HG03103 (cell line): Measurements from ENCODE around the gene TTN.
A peak's percentile ranks its signal among the peaks of the same experiment; 100 is the strongest.

Source experiments
- ATAC-seq: cut with Tn5 transposase; IDR thresholded peaks from one replicate; pipeline ENCODE4 v1.9.1; 2021; ENCODE audit warnings: low read depth; ENCODE audit not compliant: unreplicated experiment

Gene TTN

DNA sequence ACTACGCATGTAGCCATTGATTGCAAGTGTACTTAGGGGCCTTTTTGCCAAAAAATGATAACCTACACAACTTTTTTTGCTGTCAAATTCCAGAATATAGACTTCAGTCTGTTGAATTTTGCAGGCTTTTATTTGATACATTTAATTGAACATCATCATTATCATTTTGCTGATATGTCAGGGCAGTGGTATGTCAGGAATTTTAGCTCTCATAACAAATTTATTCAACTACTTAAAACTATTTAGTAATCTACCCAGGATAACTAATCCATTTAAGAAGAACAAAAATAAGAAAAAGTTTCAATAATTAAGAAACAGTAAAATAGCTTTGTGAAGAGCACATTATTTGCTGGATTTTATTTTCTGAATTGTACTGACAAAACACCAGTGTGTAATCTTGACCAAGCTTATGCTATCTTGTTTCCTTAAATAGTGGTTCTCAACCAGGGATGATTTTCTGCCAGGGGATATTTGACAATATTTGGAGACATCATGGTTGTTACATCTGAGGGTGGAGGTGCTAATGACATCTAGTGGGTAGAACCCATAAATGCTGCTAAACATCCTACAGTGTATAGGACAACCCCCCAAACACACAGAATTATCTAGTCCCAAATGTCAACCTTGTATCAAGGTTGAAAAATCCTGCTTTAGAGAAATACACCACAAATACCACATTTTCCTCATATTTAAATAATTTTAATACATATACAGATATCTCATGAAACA lies 12.1 kb upstream of the TTN start:
- no peak for ATAC-seq

DNA sequence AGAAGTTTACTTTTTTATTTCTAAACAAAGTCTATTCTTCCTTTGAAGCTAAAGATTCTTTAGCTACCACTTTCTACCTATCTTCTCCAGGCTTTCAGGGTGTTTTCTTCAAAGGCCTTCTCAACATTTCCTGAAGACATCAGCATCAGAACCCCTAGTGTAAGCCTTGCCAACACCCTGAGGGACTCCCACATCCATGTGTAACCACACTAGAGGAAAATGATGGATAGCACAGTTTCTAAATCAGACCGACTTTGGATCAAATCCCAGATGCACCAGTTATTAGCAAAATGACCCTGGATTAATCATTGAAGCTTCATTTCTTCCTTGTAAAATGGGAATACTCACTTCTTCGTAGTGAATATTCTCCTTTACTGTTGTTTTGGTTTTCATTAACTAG lies 4.7 kb upstream of the TTN start:
- ATAC-seq = no peak

DNA sequence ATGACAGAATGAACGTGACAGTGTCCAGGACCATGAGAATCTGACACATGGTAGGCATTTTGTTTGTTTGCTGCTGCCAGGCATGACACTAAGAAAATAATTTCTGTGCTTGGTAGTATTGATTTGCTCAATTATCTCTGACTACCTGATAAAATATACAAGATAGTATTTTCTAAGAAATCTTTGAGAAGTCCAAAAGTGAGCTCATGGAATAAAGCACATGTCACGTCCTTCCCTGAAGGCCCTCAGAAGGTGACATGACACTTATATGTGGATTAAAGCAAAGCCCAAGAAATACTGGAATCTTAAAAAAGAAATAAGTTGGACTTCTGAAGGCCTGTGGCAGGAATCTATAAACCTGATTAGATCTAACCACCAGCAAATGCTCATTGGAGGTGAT lies 3.8 kb upstream of the TTN start:
- no peak for ATAC-seq

DNA sequence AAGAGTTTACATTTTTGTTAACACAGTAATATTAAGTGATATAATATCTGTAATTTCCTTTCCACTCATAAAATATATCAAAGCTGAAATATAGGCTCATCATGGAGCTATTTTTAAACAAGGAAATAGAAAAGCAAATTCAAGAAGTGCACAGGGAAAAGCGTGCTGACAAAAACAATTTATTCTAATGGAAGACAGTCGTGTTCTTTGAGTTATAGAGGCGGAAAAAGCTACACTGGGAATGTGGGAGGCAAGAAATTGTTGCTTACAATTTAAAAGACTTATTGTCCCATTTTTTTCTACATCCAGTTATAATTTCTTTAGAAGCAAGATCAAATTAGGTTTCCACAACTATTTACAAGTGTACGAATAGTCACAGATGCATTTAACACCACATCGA lies 3.2 kb upstream of the TTN start:
- no peak for ATAC-seq

DNA sequence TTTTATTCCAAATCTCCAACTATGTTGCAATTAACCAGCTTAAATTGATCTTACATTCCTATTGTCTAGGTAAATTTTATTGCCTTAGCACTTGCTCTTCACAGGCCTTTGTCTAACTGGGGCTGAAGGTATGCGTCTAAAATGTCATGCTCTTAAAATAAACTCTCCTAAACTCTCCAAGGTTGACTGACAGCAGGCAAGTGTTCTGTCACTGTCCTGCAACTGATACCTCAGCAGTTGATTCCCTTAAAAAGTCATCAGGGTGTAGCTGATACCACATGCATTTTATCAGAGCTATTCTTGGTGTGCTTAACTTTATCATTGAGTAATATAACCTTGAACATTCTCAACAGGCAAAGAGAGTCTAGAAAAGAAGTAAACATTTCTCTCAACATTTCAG lies 680 bp downstream of the TTN start:
- no peak for ATAC-seq

DNA sequence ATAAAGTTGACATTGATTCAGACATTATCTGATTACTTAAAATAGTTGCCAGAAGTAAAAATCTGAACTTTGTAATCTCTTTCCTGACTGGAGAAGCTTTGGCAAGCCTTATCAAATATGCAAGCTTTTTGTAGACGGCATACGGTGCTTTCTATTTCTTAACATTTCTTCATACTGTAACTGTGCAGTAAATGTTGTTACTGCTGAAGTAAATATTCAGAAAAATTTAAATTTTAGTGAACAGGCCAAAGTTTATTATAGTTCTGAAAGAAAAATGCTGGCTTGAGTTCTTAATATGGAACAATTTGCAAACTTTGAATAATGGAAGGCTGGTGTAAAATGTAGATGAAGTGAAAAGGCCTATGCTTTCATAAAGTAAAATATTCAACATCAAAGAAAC lies 1.8 kb downstream of the TTN start:
- no peak for ATAC-seq

DNA sequence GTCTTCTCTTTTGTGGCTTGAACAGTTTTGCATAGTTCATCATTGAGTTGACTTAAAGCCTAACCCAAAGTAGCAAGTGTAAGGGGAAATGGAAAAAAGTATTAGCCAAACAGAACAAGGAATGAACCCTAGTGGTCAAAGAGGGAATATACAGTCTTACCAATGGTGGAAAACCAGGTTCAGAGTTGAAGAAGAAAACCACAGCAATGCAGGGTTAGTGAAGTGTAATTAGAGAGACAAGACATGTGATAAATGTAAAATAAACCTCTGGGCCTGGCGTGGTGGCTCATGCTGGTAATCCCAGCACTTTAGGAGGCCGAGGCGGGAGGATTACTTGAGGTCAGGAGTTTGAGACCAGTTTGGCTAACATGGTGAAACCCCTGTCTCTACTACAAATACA lies 2.4 kb downstream of the TTN start:
- ATAC-seq = peak; percentile 61

DNA sequence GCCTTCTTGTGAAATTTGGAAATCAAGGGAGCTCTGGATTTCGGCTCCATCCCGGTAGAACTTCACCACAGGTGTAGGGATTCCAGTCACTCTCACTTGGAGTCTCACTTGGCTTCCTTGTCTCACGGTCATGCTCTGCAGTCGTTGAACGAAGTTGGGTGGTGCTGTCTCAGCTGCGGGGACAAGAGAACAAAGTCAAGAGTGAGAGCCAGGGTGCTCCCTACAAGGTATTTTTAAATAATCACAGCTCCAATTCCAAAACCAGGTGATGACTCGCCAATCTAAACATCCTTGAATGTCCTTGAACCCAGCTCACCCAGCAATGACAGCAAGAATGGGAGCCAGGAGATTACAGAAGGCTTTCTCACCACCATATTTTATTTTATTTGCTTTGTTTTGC lies 6.7 kb downstream of the TTN start:
- ATAC-seq = no peak

DNA sequence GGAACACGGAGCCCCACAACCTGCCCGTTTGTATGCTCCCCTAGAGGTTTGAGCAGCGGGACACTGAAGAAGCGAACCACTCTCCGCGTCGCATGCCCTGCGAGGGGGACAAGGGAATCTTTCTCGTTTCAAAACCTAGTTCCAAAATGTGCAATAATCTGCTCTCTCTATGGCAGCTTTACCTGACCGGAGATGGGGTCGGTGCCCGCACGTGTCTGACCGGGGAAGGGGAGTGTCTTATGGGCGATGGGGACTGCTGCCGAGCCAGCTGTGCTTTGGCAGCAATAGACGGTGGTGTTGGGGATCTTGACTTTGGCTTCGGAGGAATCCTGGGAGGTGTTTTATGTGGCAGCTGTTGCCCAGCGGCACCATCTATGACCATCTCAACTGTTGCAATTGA lies 7.9 kb downstream of the TTN start:
- ATAC-seq = no peak

DNA sequence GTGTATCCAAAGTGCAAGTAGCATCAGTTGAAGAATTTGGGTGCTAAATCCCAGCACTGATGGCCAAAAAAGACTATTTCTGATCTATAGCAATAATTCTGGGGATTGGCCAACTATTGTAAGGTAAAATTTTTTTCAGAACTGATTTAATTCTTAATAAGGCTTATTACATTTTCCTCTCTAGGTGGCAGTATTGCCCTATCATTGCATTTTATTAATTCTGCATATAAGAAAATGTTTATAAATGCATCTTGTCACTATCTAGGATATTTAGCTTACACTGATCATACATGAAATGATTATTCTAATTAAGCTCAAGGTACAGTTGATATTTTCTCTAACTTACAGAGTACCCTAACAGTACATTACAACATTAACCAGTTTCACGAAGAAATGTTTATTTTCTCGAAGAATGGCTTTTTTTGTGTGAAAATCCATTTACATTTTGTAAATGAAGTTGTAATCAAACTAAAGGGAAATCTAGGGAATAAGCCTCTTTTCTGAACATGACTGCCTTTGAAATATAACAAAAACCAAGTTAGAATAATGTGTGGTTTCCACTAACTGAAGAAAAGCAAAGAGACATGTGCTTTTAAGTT lies 11.0 kb downstream of the TTN start:
- no peak for ATAC-seq

DNA sequence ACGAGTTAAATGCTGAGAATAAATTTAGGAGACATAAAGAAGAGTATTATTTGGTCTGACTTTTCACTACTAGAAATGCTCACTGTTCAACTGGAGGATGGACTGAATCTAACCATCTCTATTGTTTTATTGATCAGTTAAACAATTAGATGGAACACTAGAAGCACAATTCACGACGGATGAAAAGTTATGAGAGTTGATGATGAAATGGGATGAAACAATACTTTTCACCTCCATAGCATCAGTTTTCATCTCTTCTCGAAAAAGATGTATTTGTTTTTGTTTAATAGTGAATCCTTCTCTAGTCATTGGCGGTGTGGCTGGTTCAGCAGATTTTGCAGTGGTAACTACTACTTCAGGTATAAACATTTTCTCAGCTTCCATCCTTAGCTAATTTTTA lies 19.3 kb downstream of the TTN start:
- ATAC-seq = no peak

DNA sequence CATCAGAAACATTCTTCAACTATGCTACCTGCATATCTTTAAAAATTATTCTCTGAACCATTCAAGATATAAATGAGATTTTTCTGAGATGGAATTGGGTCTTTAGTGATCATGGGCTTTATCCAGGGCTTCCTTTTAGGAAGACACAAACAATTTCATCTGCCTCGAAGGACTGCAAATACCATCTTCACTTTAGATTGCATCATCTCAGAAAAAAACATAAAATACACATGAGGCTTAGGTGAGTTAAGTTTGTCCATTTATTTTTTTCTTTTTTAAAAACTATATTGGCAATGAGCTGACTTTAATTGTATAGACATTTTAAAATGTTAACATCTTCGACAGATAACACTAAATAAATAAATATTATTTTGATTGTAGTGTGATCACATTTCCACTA lies 20.1 kb downstream of the TTN start:
- no peak for ATAC-seq

DNA sequence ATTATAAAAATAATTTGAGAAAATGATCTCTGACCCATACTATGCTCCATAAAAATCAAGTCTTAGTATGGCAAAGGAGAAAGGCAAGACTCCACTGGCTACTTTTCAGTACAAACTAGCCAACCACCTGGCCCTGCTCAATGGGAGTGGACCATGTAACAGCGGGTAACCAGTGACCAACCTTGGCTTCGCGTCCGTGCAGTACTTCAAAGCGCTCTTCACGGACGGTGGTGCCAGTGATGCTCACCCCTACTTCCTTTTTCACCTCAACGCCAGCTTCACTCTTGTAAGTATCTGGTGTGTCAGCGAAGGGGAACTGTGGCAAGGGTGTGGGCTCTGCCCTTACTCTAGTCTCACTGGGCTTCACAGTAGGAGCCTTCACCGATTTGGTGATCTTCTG lies 23.3 kb downstream of the TTN start:
- ATAC-seq = no peak

DNA sequence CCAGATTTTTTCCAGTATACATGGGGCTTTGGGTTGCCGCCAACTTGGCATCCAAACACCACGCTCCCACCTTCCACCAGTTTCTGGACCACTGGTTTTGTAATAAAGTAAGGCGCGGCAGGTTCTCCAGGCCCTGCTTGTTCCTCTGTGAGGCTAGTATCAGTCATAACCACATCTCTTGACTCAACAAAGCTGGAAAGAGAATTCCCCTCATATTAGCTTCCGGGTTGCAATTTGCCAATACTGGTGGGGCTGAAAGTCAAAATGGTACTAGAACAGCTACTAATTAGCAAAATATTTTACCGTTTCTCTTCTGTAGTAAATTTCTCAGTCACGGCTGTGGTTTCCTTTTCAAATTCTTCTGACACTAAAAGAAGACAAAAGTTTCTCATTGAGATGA lies 25.0 kb downstream of the TTN start:
- ATAC-seq = no peak

DNA sequence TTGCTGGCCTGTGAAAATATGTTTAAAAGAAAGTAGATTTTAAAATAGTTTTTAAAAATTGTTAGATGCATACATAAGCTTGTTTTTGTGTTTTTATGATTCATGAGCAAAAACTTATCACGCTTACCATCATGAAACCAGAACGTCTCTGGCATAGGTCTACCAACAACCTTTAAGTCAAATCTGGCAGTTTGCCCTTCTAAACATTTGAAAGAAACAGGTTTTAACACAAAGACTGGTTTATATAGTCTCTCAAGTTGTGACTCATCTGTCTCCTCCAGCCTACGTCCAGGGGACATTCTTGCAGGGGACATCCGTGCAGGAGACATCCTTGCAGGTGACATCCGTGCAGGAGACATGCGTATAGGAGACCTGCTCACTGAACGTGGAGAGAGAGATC lies 29.6 kb downstream of the TTN start:
- ATAC-seq = no peak

DNA sequence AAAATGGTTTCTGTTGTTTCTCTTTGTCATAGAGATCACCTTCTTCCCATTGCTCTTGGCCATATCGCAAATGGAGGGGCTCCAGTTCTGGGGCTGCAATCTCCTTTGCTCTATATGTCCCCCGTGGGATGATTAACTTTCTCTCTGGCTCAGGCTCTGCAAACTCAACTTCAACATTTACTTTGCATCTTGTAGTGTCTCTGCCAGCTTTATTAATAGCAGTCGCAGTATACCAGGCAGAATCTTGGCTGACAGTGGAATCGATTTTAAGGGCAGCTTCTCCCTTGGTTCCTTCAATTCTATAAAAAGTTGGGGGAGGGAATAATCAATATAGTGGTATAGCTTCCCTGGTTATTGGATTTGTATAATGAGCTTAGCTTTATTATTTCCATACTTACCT lies 30.5 kb downstream of the TTN start:
- no peak for ATAC-seq

DNA sequence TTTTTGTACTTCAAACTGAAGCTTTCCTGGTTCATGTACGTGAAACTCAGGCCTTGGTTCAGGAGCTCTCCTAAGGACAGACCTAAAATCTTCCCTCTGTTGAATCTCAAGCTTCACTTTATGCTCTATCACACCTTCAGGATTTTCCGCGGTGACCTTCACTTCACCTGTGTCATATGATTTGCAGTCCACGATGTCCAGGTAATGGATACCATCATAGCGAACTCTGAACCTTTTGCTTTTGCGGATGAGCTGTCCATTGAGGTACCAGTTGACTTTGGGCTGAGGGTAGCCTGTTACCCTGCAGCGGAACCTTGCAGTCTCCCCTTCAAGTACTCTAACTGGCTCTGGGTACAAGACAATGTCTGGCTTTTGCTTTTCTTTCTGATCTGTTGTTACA lies 31.2 kb downstream of the TTN start:
- no peak for ATAC-seq

DNA sequence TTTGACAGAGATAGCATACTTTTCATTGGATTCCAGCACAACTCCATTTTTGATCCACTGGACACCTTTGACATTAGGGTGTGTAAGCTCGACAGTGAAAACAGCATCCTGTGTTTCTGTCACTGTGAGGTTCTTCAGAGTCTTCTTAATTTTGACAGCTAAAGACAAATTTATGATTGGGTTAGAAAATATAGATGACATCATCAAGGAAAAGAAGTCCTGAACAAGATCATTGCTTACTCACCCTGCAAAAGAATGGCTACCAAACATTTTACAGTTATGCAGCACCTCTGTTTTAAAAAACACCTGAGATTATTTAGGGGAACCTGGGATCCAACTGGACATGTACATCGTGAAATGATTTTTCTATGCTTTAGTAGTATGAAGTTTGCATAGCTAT lies 36.7 kb downstream of the TTN start:
- ATAC-seq = no peak

DNA sequence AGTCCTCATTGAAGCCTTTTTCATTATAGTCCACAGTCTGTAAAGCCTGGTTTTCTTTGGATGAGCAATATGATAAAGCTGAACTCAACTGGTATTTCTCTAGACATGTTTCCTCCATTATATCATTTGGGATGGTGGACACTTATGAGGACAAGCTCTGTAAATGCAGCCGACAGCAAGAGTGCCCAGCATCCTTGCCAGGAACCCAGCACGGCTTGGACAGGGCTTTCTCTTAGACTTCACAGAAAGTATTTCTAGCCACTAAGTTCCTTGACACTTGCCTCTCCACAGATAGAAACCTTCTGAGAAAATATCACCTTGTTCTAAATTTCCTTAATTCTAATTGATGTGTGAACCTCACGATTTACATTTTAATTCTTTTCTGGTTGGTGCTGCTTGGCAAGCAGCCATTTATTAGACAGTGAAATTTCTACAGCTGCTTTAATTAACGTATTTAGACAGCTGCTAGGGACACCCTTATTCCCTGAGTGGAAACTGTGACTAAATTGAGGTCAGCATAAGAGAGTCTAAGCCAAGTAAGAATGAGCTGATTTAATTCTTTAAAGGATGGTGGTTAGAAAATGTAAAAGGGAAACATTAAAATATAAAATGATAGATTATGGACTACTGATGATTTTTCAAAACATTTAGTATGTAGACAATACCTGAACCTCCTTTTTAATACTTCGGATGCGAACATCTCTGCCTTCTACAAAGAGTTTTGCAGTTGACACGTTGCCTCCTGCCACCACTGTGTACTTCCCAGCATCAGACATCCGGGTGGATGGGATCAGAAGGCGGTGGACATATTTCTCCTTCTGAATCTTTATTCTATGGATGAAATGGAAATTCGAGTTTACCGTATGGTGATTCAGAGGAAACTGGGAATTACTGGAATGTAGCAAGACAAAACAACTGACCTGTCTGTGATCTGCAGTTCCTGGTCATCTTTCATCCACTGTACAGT lies 39.8 kb downstream of the TTN start:
- ATAC-seq = no peak

DNA sequence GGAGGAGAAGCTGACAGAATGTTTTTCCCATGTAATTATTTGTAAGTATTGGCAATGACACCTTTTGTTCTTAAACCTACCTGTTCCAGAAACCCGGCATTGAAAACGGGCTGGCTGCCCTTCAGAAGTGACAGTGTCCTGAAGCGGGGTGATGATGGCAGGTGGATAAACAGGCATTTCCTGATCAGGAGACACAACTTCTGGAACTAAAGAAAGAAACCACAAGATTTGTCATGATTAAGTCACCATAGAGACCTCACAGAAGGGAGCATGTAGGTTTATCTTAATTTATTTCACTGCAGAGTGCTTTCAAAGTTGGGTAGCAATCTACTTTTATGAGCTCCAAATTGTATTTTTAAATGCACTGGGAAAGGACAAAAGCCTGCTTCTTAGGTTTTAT lies 43.1 kb downstream of the TTN start:
- ATAC-seq = no peak

DNA sequence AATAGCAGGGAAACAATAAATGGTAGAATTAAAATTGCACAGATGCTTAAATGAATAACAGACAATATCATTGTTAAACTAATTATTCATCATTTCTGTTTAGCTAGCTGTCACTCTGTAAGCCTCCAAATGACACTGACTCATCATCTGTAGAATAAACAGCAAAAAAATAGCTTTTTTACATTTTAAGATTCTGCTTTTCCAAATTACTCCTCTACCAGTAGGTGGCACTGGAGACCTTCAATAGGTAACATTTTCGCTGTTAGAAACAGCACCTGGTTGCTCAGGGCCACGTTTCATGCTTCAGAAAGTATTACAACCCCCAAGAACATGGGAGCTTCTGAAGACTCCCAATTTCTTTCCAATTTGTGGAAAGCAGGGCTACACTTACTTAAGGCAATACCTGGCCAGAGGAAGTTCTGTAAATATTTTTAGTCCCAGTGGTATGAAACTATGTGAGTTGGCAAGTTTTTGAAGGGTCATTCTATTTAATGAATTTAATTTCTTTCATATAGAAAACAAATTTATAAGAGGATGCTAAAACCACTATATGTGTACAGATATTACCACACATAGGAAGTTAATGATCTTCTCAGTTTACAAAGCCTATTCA lies 45.4 kb downstream of the TTN start:
- peak; percentile 59 for ATAC-seq
